Inferior parietal cortex (tissue), 1 donor: ENCODE results near the gene SH3PXD2A.
"Not testable (repeated sequence)": the region's sequence is repeated elsewhere in the genome, so short reads cannot be mapped to it uniquely, and the experiment has no call there.

ENCODE experiments used
- DNase-seq: peaks from one replicate; pipeline ENCODE4 v3.0.0-alpha.2; 2016; ENCODE audit errors: extremely low spot score

Gene SH3PXD2A

DNA sequence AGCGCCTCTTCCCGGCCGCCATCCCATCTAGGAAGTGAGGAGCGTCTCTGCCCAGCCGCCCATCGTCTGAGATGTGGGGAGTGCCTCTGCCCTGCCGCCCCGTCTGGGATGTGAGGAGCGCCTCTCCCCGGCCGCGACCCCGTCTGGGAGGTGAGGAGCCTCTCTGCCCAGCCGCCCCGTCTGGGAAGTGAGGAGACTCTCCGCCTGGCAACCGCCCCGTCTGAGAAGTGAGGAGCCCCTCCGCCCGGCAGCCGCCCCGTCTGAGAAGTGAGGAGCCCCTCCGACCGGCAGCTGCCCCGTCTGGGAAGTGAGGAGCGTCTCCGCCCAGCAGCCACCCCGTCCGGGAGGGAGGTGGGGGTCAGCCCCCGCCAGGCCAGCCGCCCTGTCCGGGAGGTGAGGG, 248.3 kb downstream of the SH3PXD2A start:
- not testable (repeated sequence) for DNase-seq

DNA sequence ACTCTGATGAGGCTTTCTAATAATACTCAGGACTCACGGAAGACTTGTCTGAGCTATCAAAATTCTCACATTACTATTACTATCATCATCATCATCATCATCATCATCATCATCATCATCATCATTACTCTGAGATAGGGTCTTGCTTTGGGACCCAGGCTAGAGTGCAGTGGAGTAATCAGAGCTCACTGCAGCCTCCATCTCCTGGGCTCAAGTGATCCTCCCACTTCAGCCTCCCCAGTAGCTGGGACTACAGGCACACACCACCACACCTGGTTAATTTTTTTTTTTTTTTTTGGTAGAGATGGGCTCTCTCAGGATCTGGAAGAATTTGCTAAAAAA, 249.3 kb downstream of the SH3PXD2A start:
- DNase-seq = not testable (repeated sequence)

DNA sequence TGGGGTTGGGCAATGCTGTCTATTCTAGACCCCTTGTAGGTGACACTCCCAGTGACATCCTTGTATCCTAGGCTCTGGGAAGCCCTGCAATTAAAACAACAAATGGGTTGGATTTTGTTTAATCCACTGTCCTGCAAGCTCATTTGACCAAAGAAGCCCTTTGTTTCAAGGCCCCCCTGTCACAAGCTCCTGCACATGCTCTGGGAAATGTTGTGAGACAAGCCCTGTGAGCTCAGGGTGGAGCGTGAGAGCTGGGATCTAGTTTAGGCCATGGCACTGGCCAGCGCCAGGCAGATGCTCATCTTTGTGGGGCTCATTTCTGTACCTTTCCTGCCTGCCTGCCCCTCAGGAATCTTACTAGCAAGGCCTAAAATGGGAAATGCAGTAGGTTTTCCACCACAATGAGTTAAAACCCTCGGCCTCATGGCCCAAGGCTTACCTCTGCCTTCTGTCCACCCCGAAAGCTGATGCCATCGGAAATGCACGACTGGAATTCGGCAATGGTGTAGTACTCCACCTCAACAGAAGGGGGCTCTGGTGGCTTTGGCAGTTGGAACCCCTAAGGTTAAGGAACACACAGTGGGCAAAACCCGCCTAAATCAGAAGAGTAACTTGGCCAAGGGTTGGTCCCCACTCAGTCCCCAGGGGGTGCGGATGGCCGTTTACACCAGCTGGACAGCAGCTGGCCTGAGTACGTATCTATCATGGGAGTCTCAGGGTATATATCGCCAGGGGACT, 249.8 kb downstream of the SH3PXD2A start:
- DNase-seq = peak; percentile 73

DNA sequence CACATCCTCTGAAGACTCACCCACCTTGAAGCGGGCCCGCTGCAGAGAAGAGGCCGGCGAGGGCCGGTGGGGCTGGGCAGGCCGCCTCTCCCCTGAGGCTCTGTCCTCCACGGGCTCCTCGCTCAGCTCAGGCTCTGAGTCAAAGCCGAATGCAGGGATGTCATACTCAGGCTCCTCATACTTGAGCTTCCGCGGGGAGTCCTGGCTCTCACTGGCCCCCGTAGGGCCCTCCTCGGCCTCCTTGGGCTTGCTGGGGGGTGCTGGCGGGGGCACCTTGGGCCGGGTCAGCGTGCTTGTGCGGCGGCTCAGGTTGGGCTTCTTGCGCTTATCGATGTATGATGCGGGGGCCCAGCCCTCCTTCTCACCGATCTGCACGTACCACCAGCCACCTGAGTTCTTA, 252.0 kb downstream of the SH3PXD2A start:
- DNase-seq = no peak

DNA sequence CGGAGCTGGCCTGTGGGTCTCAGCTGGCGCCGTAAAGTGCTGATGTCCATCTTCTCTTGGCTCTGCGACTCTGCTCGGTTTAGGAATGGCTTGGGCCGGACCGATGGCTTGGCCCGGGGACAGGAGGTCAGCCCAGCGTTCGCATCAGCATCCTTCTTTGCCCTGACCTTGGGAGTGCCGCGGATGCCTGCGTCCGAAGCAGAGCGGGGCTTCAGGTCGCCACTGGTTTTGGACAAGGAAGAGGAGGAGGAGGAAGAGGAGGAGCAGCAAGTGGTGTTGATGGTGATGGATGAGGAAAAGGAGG, 252.6 kb downstream of the SH3PXD2A start:
- no peak for DNase-seq

DNA sequence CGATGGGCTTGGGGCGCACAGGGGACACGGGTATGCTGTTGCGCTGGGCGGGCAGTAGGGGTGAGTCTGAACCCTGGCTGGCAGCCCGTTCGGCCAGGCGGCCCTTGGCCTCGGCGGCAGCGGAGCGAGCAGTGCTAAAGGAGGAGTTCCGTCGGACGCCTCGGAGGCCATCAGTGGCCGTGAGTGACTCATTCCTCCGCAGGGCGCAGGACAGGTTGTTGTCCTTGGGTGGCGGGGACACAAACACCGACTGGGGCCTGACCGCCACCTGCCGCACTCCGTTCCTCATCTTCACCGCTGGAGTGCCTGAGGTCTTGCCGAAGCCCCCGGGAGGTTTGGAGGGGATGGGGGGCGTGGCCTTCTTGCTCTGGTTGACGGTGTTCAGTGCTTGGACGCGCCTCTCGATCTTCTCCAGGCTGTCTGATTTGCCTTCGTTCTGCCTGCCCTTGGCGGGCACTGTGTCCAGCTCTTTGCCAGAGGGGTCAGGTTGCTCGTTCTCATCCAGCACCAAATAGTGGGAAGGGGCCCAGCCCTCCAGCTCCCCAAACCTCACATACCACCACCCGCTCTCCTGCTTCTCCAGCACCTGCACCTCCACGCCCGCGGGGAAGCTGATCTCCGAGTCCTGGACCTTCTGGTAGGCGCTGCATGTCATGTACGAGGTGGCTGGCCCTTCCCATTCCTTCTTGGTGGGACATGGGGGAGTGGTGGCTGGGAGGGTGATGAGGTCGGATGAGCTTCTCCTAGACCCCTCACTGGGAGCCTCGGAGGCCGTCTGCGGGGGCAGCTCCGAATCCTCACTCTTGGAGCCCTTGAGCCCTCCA, 253.1 kb downstream of the SH3PXD2A start:
- no peak for DNase-seq

DNA sequence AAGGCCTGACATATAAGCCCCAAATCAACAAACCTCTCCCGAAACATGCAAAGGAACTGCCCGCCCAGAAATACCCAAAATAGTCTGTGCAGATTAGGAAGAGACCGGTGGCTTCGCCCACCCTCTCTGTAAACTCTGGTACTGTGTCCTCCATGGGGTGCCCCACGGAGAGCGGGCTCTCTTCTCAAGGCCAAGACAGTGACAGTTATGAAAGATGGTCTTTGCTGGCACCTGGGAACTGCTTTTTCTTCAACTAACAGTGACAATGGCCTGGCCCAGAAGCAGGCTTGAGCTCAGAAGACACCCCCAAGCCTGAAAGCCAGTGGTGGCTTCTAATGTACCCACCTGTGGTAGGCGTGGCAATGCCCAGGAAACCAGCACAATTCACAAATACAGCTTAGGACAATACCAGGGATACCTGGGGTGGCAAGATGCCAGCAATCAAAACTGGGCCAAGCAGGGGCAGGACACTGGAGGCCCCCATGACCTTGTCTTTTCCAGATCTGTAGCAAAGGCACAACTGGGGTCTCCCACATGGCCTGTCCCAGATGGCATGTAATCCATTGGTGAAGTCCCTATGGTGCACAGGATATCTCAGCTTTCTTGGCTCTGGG, 254.3 kb downstream of the SH3PXD2A start:
- no peak for DNase-seq

DNA sequence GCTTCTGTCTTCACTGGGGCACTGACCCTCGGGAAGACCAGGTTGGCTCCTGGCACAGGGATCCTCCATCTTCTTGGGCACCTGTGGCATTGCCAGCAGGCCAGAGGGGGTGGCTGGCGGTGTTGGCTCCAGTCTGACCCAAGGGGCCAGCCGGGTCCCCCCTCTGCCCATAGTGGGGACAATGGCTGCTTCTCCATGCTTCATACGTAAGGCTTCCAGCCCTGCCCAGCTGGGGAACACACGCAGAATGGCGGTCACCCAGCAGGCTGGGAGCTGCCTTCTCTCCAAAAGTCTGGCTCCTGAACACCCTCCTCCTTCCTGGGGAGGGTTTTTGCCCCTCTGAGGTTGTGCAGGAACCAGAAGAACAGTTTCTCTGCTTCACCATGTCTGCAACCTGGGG, 255.1 kb downstream of the SH3PXD2A start:
- DNase-seq = no peak

DNA sequence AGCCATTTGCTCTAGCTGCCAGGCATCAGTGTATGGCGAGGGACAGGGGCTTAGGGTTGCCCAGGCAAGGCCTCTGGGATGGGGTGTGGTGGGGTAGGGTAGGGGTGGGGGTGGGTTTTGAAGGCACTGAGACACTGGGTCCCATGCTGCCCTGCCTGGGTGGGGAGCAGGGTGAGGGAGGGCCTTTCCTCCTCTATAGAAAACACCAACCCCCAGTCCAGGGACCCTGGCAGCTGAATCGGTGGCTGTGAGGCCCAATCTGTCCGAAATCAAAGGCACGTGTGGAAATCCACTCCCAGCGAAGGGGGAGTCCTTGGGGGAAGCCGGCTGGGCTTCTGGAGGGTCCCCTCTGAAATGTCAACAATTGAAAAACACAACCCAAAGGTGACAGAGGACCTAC, 255.5 kb downstream of the SH3PXD2A start:
- DNase-seq = no peak

DNA sequence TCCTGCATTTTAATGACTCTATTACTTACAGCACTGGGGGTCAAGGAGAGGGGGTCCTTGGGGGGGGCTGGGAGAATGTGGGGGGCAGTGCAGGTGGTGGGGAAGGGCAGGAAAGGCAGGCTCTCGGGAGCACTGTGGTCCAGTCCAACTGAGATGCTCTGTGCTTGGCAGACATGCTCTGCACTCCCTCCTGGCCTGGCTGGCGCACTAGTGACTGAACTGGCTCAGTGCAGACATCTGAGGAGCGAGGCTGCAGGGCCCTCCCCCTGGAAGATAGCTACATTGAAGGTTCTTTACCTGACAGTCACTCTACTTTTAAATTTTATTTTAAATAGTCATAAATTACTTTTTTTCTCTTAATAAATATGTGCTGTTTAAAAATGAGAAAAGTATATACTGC, 256.2 kb downstream of the SH3PXD2A start:
- no peak for DNase-seq

DNA sequence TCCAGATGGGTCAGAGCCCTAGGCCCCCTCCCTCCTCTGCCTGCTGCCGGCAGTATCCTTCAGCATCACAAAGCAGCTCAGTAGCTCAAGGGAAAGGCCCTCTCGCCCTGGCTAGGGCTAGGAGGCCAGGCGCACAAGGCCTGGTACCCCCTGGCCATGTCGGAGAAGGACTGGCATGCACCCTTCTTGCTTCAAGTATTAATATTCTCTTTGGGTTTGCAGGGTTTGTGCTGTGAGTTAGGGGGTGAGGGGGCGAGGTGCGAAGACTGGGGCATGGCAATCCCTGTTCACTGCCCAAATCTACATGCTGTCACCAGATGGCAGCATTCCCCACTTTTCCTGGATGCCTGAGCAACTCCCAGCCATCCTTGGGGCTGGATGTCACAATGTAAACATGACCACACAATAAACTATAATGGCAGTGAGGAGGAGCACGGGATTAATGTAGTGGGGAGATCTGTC, 256.7 kb downstream of the SH3PXD2A start:
- DNase-seq = peak; percentile 89

DNA sequence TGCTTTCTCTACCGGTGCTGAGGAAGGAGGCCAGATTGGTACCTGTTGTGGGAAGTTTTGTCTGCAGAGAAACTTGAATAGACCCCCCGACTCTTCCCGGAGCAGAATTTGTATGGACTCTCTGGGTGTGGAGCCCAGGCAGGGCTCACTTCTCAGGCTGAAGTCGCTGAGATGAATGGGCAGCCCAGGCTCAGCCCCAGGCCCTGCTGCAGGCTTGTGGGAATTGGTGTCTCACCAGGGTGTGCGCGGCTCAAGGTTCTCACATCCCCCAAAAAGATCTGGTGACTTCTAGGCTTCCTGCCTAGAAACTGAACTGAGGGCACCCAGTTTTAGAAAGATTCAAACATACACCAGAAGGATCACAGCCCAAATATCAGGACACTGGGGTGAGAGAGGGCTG, 258.4 kb downstream of the SH3PXD2A start:
- no peak for DNase-seq

DNA sequence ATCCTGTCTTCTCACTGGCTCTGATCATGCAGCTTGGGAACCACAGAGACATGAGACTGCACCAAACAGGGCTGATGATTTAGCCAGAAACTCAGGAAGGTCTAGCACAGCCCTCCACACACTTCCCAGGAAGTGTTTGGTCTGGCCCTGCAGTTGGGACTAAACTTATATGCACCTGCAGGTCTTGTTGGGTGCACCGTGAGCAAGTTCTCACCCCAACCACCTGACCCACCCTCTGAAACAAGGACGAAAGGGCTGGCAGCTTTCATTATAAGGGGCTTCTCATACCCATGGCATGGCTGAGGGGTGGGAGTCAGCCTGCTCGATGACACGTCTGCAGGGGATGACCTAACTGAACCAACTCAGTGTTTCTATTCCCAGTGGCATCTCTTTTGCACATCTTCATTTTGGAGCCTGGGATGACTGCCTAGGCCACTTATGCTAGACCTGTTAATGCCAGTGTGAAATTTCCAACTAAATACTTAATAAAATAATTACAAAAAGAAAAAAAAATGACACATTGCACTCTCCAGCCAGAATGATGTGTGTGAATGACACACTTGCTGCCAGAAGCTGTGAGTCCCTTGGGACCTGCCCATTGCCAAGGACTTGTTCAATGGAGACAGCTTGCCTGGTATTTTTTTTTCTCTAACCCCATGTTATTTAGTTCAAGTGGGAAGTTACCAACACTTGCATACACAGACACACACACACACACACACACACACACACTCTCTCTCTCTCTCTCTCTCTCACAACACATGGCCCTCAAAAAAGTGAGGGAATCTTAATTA, 259.2 kb downstream of the SH3PXD2A start:
- DNase-seq = no peak

DNA sequence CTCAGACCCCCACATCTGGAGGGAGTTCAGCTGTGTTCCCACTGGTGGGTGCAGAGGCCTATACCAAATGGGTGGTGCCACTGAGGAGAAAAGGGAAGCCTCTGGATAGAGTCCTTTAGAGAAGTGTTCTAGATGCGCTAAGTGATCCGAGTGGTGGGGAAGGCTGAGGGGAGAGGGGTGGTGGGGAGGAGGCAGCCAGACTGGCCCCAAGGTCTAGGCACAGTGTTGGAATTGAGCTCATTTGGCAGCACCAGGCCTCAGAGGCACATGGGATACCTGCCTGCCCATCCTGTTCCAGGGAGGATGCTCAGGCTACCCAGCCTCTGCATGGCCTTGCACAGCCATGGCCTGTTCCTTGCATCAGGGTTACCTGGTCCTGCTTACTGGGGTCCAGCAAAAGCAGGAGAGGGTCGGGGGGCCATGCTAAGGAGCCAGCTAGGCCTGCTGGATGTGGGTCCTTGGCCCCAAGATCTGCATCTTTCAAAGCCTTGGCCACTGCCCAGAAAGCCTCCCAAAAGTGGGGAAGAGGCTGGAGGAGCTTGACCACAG, 262.3 kb downstream of the SH3PXD2A start:
- DNase-seq = no peak

DNA sequence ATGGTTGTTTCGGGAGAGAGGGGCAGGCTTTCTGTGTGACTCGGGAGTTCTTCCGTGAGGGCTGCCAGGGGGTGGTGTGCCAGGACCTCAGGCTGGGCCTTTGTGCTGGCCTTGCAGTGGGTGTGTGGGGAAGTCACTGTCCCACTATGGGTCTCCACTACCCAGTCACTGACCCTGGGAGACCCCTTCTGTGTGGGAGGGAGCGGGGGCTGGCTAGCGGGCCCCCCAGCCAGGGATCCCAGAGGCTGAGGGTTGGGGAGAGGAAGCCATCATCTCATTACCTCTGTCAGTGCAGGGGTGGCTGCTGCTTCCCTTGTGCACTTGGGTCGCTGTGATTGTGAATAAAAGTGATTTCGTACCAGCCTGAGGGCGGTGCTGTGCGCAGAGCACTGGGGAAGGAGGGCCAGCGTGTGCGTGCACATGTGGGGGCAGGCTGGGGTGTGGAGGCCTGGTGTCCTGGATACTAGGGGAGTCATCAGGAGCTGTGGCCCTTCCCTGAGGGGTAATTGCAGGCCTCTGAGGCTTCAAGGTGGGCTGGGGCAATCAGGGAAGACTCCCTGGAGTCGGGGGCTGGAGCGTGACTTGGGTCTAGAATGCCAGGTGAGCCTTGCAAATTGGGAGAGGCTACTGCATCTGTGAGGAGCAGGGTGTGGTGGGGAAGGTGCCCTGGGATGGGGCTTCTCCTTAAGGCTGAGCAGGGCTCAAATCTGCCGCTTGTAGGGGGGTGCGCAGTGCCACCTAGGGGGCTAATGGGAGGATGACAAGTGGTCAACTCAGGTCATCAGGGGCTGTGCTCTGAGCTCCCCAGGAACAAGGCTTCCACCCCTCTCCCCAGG, 263.0 kb downstream of the SH3PXD2A start:
- no peak for DNase-seq

DNA sequence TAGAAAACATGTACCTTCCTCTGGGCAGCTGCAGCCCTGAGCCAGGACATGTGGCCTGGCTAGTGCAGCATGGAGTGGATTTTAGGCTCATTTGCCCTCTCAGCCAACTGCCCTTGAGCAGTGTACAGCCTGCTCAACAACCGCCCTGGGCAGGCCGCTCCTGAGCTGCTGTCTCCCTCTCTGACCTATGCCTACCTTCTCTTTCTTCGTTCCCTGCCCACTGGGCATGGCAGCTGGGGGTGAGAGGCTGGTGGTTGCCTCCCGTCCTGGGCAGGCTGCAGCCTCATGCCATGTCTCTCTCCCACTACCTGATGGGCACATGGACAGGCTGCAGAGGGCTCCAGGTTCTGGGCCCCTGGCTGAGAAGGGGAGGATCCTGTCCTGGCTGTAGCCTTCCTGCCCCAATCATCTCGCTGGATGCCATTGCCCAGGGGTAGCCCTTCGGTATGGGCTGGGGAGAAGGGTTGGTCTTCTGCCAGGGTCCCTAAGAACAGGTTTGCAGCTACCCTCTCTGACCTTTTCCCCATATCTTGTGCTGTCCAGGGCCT, 264.6 kb downstream of the SH3PXD2A start:
- DNase-seq = no peak

DNA sequence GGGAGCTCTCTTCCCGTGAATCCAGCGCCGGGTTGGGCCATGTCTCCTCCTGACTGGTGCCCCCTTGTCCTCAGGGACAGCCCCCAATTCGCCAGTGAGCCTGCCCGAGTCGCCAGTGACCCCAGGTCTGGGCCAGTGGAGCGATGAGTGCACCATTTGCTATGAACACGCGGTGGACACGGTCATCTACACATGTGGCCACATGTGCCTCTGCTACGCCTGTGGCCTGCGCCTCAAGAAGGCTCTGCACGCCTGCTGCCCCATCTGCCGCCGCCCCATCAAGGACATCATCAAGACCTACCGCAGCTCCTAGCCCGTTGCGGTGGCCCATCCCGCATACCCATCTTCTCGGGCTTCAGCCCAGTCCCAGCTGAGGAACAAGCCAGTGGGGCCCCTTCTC, 265.3 kb downstream of the SH3PXD2A start:
- DNase-seq = no peak

DNA sequence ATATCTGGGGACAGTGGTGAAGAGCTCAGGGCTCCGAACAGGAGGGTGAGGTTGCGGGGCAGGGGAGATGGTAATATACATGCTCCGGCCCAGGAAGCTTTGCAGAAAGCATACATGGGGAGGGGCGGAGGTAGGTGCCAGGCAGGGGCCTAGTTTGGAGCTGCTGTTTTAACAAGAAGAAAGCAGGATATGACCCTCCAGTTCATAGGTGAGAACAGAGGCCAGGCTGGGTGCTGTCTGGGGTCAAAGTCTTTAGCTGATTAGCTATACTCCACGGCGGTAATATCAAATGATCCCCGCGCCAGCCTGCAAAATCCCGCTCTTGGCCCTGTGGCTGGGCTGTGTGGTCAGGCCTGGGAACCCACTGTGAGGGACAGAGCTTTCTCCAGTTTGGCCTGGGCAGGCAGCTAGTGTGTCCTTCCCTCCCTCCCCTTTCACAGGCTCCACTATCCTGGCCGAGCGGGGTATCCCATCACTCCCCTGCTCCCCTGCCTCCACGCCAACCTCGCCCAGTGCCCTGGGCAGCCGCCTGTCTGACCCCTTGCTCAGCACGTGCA, 266.2 kb downstream of the SH3PXD2A start:
- no peak for DNase-seq

DNA sequence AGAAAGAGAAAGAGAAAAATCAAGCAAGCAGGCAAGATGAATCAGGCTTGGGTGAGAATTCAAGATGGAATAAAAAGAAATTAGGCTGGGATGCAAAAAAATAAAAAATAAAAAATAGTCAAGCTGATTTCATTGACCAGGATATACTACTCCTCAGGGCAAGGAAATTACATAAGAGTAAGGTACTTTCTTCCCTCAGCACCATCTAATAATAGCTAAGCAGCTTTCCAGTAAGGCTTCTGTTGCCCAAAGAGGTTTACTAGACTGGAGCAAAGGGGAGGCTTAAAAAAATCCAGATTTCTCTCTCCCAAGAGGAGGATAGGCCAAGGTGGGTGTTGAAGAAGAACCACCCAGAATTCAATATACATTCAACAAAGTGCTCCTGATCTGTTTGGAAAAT, 268.3 kb downstream of the SH3PXD2A start:
- no peak for DNase-seq

DNA sequence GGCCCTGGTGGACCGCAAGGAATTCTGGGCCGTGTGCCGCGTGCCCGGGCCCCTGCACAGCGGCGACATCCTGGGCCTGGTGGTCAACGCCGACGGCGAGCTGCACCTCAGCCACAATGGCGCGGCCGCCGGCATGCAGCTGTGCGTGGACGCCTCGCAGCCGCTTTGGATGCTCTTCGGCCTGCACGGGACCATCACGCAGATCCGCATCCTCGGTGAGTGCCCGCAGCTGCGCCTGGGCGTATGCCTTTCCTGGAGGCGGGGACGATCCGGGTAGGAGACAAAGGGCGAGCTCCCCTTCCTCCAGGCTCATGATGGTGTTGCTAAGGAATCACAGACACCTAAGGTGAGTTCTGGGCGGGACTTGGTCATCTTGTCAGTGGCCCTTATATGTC, 270.4 kb downstream of the SH3PXD2A start:
- DNase-seq = no peak
